ENCODE data around the gene FIBCD1. TPM values are rescaled to one million over a fixed set of nuclear protein-coding genes. Genes with fewer than 3 reads are reported as not detected.

Gene FIBCD1
- total RNA-seq, 1 donor: 0.27 TPM

DNA sequence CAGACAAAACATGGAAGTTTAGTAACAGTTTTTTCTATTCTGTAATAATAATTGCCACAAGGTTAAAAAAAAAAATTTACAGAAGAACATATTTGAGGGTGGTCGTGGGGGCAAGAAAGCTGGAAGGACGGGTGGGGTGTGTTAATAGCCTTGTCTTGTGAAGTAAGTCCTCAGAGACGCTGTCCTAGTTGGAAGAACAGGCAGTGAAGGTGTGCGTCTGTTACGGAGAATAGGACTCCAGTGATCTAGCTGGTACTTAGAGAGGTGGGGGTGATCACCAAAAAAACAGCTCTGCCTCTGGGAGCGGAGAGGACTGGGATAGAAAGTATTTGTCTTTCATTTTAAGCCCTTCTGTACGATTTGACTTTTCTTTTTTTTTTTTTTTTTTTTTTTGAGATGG lies 86.2 kb downstream of the FIBCD1 start:
- TF ChIP-seq CTCF (IDR thresholded peaks at IDR 0.05; ENCODE audit: insufficient read depth, low read length): no peak
- no peak overlapping the region for H3K4me3 ChIP-seq (ENCODE audit: low read depth, low read length)
- DNase-seq (ENCODE audit: low read depth): no peak

Other genes starting within 250 kb of the FIBCD1 start
- 28.2 and 31.5 TPM in 2 replicates for gene EXOSC2, start 245.5 kb downstream of the FIBCD1 start, total RNA-seq (ENCODE audit: low replicate concordance)
- gene ABL1, start 104.0 kb downstream of the FIBCD1 start, total RNA-seq (ENCODE audit: low replicate concordance): 55.5 and 73.3 TPM in 2 replicates
- not detected in 2 replicates for gene QRFP, start 42.4 kb downstream of the FIBCD1 start, total RNA-seq (ENCODE audit: low replicate concordance)
- gene LAMC3, start 69.9 kb upstream of the FIBCD1 start, total RNA-seq (ENCODE audit: low replicate concordance): 0.08 TPM in 1 of 2 replicates, not detected in the other
- 0.25 and 0.45 TPM in 2 replicates for gene AIF1L, start 157.3 kb upstream of the FIBCD1 start, total RNA-seq (ENCODE audit: low replicate concordance)
- gene NUP214, start 186.3 kb upstream of the FIBCD1 start, total RNA-seq (ENCODE audit: low replicate concordance): 18.1 and 20.2 TPM in 2 replicates